Mucosa of descending colon (tissue), 3 donors: ENCODE data around the gene MARCKSL1. TPM values are rescaled to one million over a fixed set of nuclear protein-coding genes. Genes with fewer than 3 reads are reported as not detected.
A peak's percentile ranks its signal among the peaks of the same experiment; 100 is the strongest.

Source experiments
- ATAC-seq: fragments of 200-7000 bp; cut with Tn5 transposase; one replicate; pipeline ENCODE4 v1.9.1; 2020; ENCODE audit warnings: mild to moderate bottlenecking, moderate library complexity
- DNase-seq, 3 donors: peaks; one replicate each; pipeline ENCODE4 v3.0.0-alpha.2; 2020
- H3K36me3 ChIP-seq: fragments of 200-600 bp; one replicate; pipeline ENCODE4 v1.8.0; 2021; ENCODE audit warnings: low read depth, mild to moderate bottlenecking
- H3K4me1 ChIP-seq: fragments of 200-600 bp; one replicate; pipeline ENCODE4 v1.8.0; 2021; ENCODE audit warnings: low read depth, mild to moderate bottlenecking
- H3K4me3 ChIP-seq: fragments of 200-600 bp; one replicate; pipeline ENCODE4 v1.8.0; 2021; ENCODE audit warnings: mild to moderate bottlenecking
- H3K9me3 ChIP-seq: fragments of 200-600 bp; one replicate; pipeline ENCODE4 v1.8.0; 2021; ENCODE audit warnings: mild to moderate bottlenecking
- CTCF ChIP-seq: fragments of 200-600 bp; IDR thresholded peaks from one replicate; pipeline ENCODE4 v1.8.0; 2022; ENCODE audit warnings: antibody characterized with exemption, mild to moderate bottlenecking
- intact Hi-C, 2 donors: fragments of 100-400 bp; cut with DNase I in 1 of 2; cut with micrococcal nuclease in 1 of 2; formaldehyde crosslinking; loops; one replicate each; pipeline versions ENCODE4 v1.11.0 to v1.11.1; 2022; cut with DNase I, micrococcal nuclease
- total RNA-seq, 3 donors: library from RNA; stranded (reverse); fragmentation: NEBNext Ultra II Directional in 2 of 3; extraction: Animal tissue kit (Norgen Biotek cat#: 25700) in 2 of 3; gene quantifications; one replicate each; pipeline versions ENCODE4 v1.2.1 to v1.2.4, GENCODE V29; 2021 to 2023
- donor health status: DM: no; HTN: no; CAD: no; lungs with moderate emphysema.
- donor health status: DM: no; HTN: no; CAD: no.
- donor health status: DM: no; HTN: yes; CAD: no.

Gene MARCKSL1
- total RNA-seq, 3 donors from 2014 or later, result 37.0 to 149 (median 140) TPM

GRCh38 chr1:32342704-32343103 lies 6.7 kb upstream of the MARCKSL1 start:
- intact Hi-C loops, result no loop called here
- Histone ChIP-seq H3K36me3 (no peaks in the 10 kb centered on the region), H3K4me3 (no peak overlapping the region), H3K9me3 (no peaks in the 10 kb centered on the region), H3K4me1 (peaks cover 14% of the 10 kb centered on the region)
- ATAC-seq, result no peak
- no peak for TF ChIP-seq CTCF
- DNase-seq, result peak in 1 of 3 donors; percentile 33

GRCh38 chr1:32341971-32342370 lies 5.9 kb upstream of the MARCKSL1 start:
- H3K9me3 ChIP-seq, result no peaks in the 10 kb centered on the region
- no peak for TF ChIP-seq CTCF
- no peak for DNase-seq
- peaks cover 15% of the 10 kb centered on the region for H3K4me1 ChIP-seq
- H3K36me3 ChIP-seq, result no peaks in the 10 kb centered on the region
- intact Hi-C loops, result no loop called here
- no peak for ATAC-seq
- no peak overlapping the region for H3K4me3 ChIP-seq

GRCh38 chr1:32341186-32341757 lies 5.2 kb upstream of the MARCKSL1 start:
- no peak overlapping the region for H3K4me3 ChIP-seq
- ATAC-seq (no peak), DNase-seq (peak in 1 of 3 donors; percentile 27)
- H3K4me1 ChIP-seq, result peaks cover 19% of the 10 kb centered on the region
- no peaks in the 10 kb centered on the region for H3K9me3 ChIP-seq
- H3K36me3 ChIP-seq, result no peaks in the 10 kb centered on the region
- intact Hi-C loops, result no loop called here
- TF ChIP-seq CTCF, result no peak

- intact Hi-C loops, result no loop called here
- DNase-seq, result peak in 1 of 3 donors; percentile 33
- TF ChIP-seq CTCF, result no peak
- Histone ChIP-seq H3K36me3 (no peaks in the 10 kb centered on the region), H3K4me3 (no peak overlapping the region), H3K4me1 (peaks cover 17% of the 10 kb centered on the region), H3K9me3 (no peaks in the 10 kb centered on the region)
- ATAC-seq, result no peak
Measured at GRCh38 chr1:32339363-32339978, 3.4 kb upstream of the MARCKSL1 start.

GRCh38 chr1:32338637-32339145 lies 2.7 kb upstream of the MARCKSL1 start:
- DNase-seq (peak; percentile 50 to 60 (median 52)), ATAC-seq (peak; percentile 30)
- intact Hi-C loops, result no loop called here
- Histone ChIP-seq H3K4me1 (peaks cover 21% of the 10 kb centered on the region), H3K36me3 (no peaks in the 10 kb centered on the region), H3K4me3 (no peak overlapping the region), H3K9me3 (no peaks in the 10 kb centered on the region)
- no peak for TF ChIP-seq CTCF
